HG03521 (cell line): Measurements from ENCODE around the gene PSMB7.

Source experiments
- ATAC-seq: cut with Tn5 transposase; IDR thresholded peaks from one replicate; pipeline ENCODE4 v1.9.1; 2021; ENCODE audit warnings: mild to moderate bottlenecking, moderate library complexity; ENCODE audit not compliant: unreplicated experiment

The PSMB7 gene

DNA sequence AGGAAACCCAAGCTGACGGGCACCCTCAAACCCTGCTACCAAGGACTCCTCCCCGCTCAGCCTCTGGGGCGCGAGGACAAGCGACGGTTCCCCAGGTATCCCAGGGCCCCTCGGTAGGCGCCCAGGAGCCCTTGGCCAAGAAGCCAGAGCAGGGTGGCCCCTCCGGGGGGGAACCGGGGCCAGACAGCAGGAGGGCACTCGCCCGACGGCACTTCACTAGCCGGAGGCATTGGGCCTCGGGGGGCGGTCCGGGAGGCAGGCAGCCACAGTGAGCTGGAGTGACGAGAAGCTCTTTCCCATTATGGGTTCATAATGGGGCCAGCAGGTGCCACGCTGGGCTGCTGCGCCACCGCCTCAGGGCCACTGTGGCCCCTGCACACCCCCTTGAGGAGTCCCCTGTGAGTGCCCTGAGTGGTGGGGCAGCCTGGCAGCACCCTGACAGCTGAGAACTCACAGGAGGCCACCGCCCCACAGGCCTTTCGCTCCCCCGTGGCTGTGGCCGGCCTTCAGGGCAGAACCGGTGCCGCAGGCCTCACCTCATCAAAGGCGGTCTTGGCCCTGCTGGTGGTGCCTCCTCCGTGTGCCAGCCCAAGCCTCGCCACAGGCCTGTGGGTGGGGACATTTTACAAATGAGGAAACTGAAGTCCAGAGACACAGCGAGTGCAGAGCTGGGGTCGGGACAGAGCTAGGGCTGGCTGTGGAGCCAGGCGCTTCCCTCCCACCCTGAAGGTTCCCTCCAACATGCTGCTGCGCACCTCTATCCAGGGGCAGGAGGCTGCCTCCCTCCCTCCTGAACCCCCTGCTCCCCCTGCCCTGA, 68.7 kb downstream of the PSMB7 start:
- no peak for ATAC-seq

DNA sequence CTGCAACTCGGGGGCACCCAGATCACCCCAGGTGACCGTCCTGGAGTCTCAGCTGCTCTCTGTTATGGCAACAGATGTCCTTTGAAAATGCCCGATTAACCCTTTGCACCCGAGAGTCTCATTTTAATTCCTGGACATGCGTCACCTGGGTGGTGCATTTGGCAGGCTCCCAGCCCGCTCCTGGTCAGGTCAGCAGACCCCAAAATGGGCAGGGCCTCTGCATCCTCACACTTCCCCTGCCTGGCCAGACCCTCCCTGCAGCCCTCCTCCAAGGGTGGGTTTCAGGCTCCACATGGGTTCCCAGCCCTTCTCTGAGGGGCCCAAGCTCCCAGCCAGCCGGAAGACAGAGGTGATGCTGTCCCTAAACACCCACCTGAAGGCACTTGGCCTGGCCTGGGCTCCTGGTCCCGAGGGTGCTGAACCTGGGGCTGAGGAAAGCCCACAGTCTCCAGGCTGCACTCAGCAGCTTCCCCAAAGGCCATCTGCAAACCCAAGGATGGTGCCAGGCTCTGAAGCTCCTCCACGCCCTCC, 69.4 kb downstream of the PSMB7 start:
- ATAC-seq, result no peak

DNA sequence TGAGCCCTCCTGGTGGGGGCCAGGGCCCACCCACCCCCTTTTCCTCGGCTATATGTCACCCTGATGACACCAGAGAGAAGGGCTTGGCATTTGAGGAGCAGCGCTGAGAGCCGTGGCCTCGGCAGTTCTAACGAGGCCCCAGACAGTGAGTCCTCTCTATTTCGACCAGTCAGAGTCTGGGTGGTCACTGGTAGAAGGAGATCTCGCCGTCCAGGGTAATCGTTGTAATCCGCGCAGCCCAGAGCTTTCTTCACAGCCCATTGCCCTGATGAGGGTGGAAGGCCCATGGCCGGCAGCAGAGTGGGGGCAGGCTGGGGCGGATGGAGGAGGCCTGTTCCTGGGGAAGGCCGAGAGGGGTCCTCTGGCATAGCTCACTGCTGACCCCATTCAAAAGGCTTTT, 70.2 kb downstream of the PSMB7 start:
- ATAC-seq, result no peak

DNA sequence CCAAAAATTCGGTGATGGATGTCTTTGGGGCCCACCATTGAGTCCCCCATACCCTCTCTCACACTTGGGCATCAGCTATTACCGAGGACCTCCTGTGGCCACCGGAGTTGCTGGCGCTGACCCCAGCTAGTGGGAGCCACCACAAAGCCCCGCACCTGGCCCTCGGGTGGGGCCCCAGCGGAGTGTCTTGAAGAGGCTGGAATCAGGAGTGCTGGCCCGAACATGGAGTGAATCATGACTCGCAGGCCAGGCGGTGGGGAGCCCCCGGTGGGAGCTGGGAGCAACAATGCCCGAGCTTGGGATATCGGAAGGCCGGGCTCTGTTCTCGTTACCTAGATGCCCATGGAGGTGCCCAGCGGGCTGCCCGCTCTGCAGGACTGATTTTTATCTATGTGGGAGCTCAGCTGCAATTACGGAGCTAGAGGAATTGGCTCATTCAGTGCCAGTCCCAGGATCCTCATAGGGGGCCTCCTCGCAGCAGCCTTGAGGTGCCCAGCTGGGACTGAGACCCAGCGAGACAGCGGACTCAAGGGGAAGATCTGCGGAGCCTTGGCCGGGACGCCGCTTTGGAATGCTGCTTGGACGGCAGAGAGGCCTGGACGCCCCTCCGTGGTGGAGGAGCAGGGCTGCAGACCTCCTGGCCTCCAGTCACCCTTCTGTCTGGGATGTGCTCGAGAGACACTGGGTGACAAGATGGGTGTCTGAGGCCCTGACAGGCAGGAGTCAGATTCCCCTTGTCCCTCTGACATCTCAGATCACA, 70.8 kb downstream of the PSMB7 start:
- ATAC-seq, result no peak

DNA sequence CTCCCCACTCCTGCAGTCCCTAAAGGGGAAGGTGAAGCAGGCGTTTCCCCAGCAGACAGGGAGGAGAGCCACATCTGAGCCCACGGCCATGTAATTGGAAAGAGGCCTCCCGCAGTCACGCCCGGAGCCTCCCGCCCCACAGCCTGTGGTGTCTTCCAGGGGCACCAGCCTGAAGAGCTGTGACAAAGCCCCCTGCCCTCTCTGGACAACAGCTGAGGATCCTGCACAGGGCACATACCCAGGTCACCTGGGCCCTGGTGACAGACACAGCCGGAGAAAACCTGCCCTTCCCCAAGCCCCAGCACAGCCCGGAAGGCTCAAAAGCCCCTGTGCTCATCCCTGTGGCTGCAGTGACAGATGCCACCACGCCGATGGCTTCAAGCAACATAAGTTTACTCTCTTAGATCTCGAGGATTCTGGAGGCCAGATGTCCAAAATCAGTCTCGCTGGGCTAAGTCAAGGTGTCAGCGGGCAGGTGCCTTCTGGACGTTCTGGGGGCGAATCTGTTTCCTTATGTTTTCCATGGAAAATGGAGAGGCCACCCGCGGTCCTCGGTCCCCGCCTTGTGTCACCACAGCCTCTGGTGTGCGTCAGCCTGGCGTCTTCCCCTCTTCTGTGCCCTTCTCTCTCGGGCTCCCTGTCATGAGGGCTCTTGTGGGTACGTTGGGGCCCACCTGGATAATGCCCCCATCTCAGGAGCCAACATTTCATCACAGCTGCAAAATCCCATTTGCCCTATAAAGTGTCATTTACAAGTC, 71.5 kb downstream of the PSMB7 start:
- ATAC-seq, result no peak

DNA sequence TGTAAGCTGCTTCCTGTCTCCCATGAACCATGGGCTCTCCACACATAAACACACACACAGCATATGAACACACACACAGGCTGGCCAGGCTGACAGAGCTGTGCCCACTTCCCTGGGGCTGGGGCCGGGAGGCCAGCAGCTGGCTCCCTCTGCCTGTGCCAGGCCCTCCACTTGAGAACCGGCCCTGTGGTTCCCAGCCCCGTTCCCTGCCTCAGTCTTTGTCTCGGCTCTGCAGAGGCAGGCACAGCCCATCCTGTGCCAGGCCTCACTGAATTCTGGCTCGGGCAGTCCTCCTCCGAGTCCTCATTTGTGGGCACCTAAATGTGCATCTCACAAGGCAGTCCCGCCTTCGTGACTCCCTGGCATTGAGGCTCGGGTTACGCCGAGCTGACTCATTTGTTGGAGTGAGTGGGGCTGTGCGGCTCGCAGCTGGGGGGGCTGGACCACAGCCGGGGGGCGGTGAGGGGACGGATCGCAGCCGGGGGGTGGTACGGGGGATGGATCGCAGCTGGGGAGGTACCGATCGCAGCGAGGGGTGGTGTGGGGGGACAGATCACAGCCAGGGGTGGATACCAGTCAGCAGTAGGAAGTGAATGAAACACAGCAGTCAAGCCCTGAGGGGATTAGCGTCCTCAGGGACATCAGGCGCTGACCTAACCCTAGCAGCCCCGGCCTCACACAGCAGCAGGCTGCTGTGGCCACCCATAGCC, 72.3 kb downstream of the PSMB7 start:
- ATAC-seq, result no peak

DNA sequence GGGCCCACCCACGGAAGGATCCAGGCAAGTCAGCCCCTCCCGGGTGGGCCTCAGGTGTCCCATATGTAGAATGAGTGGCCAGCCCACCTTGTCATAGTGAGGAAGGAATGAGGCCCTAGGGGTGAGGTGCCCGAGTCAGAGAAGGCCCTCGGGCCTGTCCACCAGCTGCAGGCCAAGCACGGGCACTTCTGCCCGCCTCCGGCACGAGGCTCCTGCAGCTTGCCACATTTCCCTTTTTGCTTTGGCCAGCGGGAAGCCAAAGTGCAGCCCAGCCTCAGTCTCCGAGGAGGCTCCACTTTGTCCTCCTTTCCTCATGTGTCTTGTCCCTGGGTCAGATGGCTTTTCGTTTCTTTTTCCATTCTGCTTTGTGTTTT, 72.9 kb downstream of the PSMB7 start:
- ATAC-seq, result no peak

DNA sequence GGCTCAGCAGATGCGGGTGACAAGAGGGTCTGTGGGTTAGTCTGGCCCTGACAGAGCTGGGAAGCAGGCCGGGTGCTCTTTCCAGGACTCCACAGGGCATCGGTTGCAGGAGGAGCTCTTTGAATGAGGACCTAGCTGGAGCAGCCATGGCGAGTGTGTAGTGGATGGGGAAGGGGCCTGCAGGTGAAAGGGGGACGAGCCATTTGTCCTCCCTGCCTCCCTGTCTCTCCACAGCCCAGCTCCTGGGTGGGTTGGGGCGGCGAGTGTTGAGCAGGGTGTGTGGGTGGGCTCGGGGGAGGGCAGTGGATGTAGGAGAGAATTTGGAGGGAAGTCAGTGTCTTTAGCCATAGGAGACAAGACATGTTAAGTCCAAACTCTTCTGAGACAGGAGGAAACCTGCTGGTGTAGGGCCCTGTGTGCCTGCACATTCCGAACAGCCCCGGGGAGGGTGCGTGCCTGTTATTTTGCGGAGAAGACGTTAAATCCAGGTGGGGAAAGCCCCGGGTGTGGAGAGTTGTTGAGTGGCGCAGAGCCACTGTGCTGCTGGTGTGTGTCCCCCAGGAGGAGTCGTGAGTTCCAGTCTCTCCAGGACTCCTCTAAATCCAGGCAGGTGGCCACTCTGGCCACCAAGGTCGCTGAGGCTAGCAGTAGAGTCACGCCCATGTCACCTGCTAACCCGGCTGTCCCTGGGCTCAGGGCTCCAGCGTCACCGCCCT, 73.6 kb downstream of the PSMB7 start:
- ATAC-seq, result no peak

DNA sequence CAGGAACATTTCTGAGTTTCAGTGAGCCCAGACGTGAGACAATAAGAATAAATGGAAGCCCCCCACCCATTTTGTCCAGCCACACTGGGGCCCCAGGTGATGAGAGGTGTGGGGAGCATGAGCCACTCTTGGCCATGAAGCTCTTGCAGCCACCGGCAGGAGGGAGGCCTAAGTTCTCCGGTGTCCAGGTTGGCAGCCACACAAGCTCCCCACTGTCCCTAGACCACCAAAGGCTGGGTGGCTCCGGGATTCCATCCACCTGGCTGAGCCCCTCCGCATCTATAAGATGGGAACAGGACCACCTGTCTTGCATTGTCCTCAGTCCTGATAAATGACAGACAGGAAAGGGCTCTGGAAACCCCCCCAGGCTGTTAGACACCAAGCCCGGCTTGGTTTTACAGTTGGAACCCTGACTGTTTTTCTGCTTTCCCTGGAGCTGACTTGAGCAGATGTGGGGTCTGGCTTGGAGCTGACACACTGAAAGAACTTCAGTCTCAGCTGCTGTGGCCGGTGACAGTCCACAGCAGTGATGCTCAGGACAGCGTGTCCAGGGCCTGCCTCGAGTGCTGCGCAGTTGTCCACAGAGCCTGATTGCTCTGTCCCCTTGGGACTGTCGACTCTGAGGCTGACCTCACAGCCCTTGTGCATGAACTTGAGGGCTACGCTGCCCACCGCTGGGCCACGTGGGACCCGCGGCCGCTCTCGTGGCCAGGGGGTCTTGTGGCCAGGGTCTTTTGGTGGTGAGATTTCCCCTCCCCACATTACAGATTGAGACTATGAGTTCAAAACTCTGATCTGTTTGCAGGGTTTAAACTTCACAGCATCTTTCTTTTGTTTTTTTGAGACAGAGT, 74.8 kb downstream of the PSMB7 start:
- no peak for ATAC-seq

DNA sequence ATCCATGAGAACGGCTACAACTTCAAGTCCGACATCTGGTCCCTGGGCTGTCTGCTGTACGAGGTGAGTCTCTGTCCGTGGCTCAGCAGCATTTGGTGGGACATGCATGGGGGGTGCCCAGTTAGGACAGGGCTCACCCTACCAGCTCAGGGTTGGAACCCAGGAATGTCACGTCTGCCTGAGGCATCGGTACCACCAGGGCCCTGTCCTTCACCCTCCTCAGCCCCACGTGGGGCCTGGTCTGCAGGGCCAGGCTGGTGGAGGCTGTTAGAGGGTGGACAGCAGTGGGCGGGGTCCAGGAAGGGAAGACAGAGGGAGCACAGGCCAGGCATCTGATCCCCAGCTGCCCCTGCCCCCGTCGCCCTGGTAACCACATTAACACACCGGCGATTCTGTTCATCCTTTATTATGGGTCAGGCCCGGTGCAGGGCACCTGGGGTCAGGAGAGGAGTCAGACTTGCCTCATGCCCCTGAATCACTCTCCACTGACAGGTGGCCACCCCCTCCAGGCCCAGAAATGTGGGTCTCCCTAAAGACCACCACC, 75.6 kb downstream of the PSMB7 start:
- no peak for ATAC-seq

DNA sequence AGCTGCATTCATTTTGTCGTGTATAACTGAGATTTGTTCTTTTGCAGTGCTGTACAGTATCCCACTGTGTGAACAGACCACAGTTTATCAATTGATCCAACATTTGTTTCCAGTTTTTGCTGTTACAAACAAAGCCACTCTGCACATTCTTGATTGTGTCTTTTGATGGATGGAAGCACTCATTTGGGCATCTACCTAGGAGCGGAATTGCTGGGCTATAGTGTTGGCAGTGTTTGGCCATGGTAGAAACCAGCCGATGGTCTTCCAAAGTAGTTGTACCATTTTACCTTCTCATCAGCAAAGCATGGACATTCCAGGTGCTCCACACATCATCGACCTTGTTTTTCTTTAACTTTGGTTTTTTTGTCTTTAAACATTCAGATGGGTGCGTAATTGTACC, 77.7 kb downstream of the PSMB7 start:
- no peak for ATAC-seq

DNA sequence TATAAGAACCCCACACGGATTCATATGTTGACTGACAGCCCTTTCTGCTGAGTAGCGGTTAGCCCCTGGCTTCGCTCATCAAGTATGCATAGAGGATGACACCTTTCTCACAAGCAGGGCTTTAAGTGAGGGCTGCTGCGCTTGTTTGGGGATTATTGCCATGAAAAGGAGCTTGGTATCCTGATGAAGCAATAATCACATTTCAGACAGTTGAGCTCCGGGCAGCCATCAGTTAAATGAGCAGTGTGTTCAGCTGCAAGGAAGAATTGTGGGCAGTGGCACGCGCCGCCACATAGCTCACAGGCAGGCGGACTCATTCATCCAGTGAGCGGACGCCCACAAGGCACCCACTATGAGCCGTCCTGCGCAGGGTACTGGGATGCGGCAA, 79.9 kb downstream of the PSMB7 start:
- no peak for ATAC-seq

DNA sequence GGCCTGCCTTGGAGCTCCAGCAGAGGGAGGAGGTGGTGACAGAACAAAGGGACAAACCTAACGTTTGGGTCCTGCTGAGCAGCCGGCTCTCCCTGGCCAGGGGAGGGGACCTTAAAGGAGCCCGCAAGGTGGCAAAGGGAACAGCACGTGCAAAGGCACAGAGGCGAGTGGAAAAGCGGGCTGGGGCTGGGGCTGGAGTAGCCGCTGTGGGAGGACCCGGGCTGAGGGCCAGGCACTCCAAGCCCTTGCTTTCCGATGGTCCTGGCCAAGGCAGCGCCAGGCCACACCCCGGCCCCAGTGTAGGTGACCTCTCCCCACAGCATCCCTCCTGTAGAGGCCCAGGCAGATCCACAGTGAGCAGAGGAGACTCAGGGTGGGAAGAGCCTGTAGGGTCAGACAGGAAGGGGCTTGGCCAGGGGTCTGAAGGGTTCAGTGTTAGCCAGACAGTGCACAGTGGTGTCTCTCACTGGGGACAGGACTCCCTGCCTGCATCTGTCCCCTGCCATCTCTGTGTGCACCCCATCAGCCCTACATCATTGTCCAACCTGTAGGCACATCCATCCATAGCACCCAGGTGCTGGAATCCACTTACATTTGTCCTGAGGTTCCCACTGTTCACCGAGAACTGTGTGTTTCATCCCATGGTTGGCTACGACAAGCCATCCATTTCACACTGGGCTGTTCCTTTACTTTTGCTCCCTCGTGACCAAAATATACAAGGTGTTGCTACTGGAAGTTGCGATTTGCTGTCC, 80.5 kb downstream of the PSMB7 start:
- ATAC-seq, result no peak

DNA sequence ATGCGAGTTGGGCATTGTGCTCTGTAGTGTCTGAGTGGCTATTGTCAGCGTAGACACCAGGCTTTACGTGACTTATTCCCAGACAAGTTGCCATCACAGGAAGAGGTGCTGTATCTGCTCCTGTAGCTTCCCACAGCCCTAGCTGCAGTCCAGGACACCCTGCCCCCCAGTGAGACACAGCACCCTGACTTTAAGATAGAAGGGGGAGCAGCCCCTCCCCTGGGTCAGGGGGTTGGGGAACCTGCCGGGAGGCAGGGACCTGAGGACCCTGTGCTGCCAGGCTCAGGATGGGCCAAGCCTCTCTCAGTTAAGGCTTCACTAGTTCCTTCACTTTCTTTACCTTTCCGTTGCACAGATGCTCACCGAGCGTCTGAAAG, 82.1 kb downstream of the PSMB7 start:
- no peak for ATAC-seq

DNA sequence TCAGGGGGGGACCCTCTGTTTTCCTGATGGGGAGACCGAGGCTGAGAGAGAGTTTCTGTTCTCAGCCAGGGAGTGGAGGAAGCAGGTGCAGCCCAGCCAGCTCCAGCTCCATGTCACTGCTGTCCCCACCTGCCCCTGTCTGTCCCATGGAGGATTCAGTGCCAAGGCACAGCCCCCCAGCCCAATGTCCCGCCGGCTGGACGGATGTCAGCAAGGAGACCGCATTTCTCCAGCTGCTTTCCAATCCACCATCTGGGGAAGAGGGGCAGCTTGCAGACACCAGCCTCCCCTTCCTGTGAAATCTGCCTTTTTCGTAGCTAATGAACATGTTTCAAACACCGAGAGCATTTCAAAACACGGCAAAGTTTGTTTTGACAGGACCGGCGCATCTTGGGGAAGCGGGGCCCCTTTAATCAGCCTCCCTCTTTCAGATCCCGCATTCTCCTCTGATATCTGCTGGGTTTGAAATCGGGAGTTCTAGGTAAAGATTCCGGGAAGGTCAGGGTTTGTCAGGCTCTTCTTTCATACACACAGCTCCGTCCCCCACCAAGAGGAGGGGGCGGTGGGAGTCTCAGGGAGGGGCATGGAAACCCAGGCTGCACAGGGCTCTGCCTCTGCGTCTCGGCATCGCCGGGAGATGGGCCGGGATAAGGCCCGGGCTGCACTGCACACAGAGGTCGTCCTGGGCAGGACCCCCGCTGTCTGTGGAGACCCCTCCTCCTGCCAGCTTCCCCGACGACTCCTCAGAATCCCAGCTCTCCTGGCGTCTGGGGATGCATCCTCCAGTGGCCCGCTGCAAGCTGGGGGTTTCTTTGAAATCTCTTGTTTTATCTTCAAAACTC, 82.7 kb downstream of the PSMB7 start:
- no peak for ATAC-seq

DNA sequence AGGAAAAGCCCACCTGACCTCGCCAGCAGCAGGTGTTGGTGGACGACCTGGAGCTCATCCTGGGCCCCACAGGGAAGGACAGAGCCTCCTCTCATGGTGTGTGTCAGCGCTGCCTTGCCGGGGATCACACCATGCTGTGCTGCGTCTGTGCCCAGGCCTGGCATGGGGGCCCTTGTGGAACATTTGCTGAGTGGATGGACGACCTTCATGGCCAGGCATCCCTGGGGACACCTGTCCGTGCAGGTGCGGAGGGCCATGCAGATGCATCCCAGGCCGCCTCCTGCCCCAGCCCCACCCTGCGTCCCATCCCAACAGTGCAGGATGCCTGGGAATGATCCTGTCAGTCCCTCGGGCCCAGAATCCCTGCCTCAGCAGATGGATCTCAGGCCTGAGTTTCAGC, 83.7 kb downstream of the PSMB7 start:
- ATAC-seq, result no peak

DNA sequence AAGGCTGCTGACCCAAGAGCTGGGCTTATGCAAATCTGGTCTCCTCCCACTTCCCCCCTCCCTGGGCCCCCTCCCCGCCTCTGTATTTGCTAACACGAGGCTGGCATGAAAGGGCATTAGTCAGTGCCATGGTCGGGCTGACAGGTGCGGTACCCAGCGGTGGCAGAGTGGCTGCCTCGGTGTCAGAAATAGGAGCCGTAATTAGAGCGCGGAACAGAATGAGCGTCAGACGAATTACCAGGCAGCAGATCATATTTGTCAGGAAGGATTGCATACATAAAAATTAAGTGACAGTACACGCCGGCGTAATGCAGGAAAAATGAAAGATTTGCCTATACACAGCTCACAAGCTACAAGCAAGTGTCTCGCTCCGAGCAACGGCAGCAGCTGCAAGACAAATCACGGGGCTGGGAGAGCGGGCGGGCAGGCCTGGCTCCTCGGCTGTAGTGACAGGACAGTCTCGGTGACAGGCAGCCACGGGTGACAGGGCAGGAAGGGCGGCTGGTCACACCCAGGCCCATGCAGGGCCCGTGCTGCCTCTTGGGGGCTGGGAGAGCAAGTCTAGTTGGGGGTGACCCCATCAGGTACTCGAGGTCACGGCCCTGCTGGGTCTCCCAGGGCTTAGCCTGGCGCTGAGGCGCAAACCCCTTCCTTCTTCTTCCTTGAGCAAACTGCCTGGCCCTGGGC, 85.1 kb downstream of the PSMB7 start:
- no peak for ATAC-seq
